ENCODE results near the gene GPR156.

DNA sequence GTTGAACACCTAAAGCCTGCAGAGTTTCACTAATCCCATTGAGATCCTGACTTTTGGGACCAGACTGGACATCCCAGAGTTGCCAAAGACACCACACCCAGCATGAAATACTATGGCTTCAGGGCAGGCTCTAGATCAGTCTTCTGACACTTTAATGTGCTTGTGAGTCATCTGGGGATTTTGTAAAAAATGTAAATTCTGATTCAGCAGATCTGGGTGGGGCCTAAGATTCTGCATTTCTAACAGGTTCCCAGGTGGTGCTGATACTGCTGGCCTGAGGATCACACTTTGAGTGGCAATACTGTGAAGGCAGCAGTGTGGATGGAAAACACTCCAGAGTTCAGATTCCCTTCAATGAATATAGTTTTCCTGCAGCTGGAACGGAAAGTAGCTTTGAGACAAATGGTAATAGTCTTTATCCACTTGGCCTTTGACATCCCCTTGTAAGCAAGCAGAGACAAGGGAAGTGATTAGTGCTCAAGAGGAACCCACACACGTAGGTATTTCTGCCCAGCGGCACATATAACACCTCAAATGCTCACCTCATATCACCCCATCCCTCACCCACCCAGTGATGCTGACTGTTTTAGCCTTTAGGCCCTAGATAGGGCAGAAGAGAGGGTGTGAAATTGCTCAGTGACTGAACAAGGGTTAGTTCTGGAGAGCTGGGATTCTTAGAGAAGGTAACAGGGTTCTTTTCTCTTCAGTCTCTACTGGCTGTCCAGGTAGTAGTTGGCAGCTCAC is 139.3 kb downstream of the GPR156 start:
- no peak for TF ChIP-seq FOXM1 (IDR thresholded peaks at IDR 0.05; ENCODE audit: borderline replicate concordance)
- no peak for TF ChIP-seq CTBP1 (IDR thresholded peaks at IDR 0.05; ENCODE audit: borderline replicate concordance)
- TF ChIP-seq LEF1 (IDR thresholded peaks at IDR 0.05; ENCODE audit: borderline replicate concordance) = no peak
- TF ChIP-seq ARNT (IDR thresholded peaks at IDR 0.05) = no peak
- no peak for TF ChIP-seq ZNF384 (IDR thresholded peaks at IDR 0.05)
- TF ChIP-seq BHLHE40 (IDR thresholded peaks at IDR 0.05; ENCODE audit: borderline replicate concordance) = no peak
- TF ChIP-seq L3MBTL2 (conservative IDR thresholded peaks at IDR 0.05) = no peak
- TF ChIP-seq NFRKB (IDR thresholded peaks at IDR 0.05) = no peak
- TF ChIP-seq SP1 (IDR thresholded peaks at IDR 0.05) = no peak
- no peak for TF ChIP-seq FOXK2 (IDR thresholded peaks at IDR 0.05)
- no peak for TF ChIP-seq ELF4 (IDR thresholded peaks at IDR 0.05)
- TF ChIP-seq, protein P1, sequence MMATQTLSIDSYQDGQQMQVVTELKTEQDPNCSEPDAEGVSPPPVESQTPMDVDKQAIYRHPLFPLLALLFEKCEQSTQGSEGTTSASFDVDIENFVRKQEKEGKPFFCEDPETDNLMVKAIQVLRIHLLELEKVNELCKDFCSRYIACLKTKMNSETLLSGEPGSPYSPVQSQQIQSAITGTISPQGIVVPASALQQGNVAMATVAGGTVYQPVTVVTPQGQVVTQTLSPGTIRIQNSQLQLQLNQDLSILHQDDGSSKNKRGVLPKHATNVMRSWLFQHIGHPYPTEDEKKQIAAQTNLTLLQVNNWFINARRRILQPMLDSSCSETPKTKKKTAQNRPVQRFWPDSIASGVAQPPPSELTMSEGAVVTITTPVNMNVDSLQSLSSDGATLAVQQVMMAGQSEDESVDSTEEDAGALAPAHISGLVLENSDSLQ (IDR thresholded peaks at IDR 0.05) = peak; percentile 54
- TF ChIP-seq FOXA1 (IDR thresholded peaks at IDR 0.05) = no peak
- no peak for TF ChIP-seq TARDBP (IDR thresholded peaks at IDR 0.05)

All from HEK293T (cell line).